GM18520 (cell line): Measurements from ENCODE around the gene NUF2.
A peak's percentile ranks its signal among the peaks of the same experiment; 100 is the strongest.
"Not testable (repeated sequence)": the region's sequence is repeated elsewhere in the genome, so short reads cannot be mapped to it uniquely, and the experiment has no call there.

Source experiments
- ATAC-seq: cut with Tn5 transposase; IDR thresholded peaks from one replicate; pipeline ENCODE4 v1.9.1; 2021; ENCODE audit not compliant: unreplicated experiment

NUF2 gene

DNA sequence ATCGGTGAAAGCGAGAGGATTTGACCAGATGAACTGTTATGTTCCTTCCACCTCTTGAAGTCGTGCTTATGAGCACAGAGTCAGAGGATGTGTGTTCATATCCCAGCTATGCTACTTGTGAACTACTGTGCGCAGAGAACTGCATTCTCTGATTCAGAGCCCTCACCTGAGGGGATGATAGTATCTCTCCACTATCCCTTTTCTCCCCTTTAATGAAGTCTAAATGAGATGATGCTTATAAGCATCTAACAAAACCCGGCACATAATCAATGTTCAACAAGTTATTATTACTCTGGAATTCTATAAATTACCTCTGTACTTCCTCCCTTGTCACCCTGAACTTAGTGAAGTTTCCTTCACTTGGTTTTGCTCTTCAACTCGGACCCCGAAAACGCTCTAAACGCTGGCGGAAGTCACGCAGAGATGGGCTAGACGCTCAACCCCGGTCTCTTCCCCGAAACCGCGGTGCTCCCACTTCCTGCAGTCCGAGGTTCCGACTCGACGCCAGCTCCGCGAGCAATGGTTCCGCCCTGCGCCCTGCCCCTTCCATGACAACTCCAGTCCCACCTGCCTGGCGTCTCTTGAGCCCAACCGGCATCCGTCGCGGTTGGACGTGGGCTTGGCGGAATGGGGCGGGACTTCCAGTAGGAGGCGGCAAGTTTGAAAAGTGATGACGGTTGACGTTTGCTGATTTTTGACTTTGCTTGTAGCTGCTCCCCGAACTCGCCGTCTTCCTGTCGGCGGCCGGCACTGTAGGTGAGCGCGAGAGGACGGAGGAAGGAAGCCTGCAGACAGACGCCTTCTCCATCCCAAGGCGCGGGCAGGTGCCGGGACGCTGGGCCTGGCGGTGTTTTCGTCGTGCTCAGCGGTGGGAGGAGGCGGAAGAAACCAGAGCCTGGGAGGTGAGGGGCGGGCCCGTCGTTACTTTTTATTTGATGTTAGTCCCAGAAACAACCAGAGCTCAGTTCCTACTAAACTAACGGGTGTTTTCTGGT is at the start of gene NUF2:
NUF2 (plus strand) TSS at position 644 of the 995 bp plus-strand sequence. CDS start 4,098 bp downstream, outside the sequence.
- ATAC-seq, result peak; percentile 93

DNA sequence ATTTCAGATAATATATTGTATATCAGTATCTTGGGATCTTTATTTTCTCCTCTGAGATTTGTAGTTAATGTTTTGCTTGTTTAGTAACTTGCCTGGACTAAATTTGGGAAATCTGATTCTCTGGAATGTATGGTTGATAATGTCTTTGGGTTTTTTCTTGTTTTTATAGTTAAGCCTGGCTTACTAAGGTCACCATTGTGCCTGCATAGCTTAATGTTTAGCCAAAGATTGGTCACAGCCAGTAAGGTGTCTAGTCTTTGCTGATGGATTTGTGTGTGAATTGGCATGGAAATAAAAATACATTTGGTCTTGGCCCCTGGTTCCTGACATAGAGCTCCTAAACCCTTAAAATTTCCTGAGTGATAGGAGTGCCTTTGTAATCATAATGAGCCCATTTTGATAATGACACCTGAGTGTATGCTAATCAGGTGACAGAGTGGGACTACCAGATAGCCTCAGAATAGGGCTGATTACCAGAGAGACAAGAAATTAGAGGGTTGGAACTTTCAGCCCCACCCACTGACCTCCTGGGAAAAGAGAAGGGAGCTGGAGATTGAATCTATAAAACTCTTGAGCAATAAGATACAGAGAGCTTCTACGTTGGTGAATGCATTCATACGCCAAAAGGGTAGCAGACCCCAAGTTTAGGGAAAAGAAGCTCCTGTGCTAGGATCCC is 47.9 kb upstream of the NUF2 start:
- no peak for ATAC-seq

DNA sequence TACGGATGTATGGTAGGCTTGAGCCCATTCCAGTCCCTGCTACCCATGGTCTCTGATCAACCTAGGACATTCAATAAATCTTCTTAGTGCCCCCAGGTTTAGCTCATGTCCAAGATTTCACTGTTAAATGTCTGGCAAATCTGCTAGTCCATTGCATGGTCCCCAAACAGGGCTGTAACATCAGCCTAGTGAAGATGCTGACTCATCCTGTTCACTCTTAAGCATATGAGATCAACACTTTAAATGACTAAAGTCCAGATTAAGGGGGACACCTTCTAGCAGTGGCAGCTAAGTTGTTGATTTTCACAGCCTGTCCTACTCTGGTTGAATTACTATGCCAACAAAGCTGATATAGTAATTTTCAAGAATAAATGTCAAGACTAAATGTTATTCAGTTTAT is 46.5 kb upstream of the NUF2 start:
- no peak for ATAC-seq

DNA sequence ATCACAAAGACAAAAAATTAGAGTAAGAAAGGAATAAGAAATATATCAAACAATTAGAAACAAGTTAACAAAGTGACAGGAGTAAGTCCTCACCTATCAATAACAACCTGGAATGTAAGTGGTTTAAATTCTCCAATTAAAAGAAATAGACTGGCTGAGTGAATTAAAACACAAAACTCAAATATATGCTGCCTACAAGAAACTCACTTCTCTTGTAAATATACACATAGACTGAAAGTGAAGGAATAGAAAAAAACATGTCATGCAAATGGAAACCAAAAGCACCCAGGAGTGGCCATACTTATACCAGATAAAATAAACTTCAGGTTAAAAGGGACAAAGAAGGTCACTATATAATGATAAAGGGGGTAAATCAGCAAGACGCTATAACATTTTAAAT is 43.2 kb upstream of the NUF2 start:
- ATAC-seq, result no peak

DNA sequence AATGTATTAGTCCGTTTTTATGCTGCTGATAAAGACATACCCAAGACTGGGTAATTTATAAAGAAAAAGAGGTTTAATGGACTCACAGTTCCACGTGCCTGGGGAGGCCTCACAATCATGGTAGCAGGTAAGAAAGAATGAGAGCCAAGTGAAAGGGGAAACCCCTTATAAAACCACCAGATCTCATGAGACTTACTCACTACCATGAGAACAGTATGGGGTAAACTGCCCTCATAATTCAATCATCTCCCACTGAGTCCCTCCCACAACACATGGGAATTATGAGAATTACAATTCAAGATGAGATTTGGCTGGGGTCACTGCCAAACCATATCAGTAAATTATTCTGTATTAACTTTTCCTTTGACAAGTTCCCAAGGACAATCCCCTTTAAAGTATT is 36.9 kb upstream of the NUF2 start:
- ATAC-seq, result not testable (repeated sequence)

DNA sequence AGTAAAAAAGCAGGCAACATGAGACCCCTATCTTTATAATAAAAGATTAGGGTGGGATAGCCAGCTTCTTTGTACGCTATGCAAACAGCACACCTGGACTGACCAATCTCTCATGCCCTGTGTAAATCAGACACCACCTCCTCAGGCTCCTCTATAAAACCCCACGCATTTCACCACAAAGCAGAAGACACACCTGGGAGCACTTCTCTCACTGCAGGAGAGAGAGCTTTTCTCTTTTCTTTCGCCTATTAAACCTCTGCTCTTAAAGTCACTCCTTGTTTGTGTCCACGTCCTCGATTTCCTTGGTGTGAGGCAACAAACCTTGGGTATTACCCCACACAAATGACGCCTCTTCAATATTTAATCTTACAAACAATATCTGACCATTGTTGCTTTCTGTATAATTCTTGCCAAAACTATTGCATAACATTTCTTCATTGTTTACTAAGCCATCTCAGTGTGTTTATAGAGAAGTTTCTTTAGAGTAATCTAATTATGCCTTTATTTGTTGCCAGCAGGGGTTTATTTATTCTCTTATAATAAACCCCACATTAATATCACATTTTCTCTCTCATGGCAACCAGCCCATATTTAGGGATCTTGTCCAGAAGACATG is 31.6 kb upstream of the NUF2 start:
- ATAC-seq, result no peak

DNA sequence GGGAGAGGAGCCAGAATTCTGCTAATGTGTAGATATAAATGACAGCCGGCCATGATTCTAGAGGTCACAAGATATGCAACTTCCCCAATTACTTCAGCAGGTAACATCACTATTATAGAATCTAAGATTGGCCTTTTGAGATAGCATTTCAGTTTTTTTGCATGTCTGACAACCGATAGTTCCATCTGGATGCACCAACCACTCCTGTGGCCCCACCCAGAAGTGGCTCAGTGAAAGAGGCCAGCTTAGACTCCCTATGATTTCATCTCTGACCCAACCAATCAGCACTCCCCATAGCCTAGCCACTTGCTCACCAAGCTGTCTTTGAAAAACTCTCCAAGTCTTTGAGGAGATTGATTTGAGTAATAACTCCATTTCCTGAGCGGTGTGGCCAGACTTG is 30.3 kb upstream of the NUF2 start:
- ATAC-seq, result no peak

DNA sequence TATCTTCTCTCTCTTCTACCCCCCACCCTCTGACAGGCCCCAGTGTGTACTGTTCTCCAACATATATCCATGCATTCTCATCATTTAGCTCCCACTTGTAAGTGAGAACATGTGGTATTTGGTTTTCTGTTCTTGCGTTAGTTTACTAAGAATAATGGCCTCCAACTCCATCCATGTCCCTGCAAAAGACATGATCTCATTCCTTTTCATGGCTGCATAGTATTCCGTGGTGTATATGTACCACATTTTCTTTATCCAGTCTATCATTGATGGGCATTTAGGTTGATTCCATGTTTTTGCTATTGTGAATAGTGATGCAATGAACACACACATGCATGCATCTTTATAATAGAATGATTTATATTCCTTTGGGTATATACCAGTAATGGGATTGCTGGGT is 29.6 kb upstream of the NUF2 start:
- ATAC-seq, result not testable (repeated sequence)

DNA sequence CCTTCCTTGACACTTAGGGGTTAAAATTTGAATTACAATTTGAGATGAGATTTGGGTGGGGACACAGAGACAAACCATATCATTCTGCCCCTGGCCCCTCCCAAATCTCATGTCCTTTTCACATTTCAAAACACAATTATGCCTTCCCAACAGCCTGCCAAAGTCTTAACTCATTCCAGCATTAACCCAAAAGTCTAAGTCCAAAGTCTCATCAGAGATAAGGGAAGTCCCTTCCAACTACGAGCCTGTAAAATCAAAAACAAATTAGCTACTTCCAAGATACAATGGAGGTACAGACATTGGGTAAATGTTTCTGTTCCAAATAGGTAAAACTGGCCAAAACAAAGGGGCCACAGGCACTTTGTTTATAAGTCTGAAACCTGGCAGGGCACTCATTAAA is 28.3 kb upstream of the NUF2 start:
- ATAC-seq, result not testable (repeated sequence)

DNA sequence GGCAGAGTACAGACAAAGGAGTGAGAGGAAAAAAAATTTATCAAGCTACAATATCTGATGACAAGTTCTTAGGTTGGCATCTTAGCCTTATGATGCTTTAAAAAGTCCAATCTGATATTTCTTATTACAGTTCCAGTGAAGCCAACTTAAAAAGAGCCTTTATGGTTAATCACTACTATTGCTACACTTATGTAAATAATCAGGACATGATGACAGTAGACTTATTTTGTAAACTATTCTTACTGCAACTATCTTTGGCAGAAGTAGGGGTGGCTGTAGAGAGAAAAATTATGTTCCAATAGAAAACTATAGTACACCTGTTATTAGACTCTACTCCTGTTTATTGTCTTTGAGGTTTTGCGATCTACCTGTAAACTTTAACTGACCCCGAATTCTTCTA is 25.8 kb upstream of the NUF2 start:
- ATAC-seq, result no peak

DNA sequence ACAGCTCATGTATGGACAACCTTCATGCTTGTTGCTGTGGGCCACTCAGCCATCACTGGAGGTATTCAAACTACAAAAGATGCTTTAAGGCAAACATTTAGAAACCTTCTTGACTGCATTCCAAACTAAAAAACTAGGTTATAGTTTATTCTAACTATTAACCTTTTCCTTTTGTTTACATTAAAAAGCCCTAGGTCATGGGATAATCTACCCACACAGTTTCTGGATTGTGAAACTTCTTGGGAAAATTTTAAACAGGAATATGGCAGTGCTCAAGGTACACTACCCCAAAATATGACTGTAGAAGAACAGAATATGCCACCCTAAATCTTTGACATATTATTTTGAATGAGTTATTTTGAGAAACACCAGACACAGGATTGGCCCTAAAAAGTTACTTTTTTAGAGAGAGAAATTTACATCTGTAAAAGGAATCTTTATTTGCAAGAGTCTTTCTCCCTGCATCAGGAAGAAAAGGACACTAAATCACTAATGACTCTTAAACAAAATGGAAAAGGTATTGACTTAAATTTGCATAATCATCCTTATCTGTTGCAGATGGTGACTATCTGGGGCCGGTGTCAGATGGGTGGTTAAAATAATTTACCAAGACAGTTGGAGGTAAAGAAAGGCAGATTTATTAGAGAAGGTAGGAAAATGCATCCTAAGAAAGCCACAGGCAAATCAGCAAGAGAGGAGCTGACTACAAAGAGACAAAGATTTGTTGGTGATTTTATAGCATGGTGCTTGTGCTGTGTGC is 25.1 kb upstream of the NUF2 start:
- ATAC-seq, result no peak

DNA sequence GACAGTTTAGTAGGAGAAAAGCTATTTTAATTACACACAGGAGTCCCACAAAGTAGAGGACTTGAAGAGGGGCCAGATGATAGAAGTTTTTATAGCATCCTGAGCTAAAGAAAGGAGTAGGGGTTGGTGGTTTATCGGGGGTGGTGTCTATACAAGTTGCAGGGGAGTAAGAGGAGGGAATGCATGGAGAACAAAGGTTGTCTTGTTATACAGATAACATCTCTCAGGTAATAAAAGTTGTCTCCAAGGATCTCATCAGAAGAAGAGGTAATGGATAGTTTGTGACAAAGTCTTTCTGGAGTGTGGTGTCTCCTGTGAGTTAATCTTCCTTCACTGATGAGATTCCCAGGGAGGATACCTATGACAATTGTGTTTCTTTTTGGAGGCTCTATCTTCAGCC is 23.4 kb upstream of the NUF2 start:
- no peak for ATAC-seq

DNA sequence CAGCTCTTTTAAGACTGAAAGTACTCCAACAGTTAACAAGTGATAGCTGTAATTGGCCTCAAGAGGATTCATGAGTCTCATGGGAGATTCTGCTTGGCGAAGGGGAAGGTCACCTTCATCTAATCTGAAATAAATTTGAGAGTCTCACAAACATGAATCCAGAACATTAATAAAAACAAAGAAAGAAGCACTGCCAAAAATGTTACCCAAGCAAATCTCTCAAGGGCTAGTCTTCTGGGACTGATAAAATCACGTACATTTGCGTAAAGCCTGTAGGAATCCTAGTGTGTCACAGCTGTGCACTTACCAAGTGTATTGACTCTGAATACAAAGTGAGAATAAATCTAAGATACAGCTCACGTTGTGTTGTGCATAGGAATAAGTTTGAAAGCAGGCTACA is 21.2 kb upstream of the NUF2 start:
- ATAC-seq, result no peak

DNA sequence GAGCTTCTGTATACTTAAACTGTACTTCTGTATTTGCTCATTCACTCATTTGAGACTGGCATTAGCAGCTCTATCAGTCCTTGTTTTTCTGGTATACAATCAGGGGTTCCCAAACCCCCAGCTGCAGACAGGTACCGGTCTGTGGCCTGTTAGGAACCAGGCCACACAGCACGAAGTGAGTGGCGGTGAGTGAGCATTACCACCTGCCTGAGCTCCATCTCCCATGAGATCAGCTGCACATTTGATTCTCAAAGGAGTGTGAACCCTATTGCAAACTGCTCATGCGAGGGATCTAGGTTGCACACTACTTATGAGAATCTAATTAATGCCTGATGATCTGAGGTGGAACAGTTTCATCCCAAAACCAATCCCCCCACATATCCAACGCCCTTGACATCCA is 18.2 kb upstream of the NUF2 start:
- no peak for ATAC-seq

DNA sequence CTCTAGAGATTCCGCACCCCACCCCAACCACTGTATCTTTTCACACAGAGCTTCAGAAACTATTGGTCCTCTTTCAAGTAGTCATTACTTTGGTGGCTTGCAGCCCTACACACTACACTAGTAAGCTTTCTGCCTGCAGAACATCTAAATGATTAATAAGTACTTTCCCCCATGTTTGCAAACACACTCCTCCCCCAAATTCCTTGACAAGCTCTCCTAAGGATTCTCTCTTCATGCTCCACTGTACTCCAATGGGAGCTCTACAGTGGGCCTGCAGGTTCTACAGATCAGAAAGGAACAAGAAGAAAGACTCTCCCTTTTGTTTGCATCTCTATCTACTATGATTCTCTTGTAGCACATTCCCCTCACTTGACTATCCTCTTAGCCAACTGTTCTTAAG is 16.3 kb upstream of the NUF2 start:
- ATAC-seq, result no peak

DNA sequence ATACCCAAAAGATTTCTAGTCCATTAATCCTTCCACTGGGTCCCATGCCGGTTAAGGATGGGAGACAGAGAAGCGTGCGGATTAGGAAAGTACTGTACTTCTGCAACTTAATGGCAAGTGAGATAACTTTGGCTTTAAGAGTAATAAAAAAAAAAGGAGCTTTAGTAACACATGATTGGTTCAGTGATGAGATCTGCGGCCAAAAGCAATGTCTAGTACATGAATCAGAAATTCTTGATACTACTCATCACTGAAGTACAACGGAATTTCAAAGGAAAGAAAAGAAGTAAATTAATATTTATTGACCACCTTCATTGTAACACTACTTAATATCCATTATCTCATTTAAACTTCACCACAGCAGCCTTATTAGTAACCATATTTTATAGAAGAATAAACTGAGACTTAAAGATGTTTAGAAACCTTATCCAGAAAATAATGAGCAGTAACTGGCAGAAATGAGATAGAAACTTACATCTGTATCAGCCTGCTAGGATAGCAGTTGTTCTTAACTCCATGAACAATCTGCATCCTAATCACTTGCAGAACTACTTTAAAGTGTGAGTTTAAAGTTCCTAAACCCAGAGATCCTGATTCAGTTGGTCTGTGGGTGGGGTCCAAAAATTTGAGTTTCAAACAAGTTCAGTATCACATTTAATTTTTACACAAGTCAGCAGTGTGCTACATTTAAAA is 14.1 kb upstream of the NUF2 start:
- ATAC-seq, result no peak

DNA sequence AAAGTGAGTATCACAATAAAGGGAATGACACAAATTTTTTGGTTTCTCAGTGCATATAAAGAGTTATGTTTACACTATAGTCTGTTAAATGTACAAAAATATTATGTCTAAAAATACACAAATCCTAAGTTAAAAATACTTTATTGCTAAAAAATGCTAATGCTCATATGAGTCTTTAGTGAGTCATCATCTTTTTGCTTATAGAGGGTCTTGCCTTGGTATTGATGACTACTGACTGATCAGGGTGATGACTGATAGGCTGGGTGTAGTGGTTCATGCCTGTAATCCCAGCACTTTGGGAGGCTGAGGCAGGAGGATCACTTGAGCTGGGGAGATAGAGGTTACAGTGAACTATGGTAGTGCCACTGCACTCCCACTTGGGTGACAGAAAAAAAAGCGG is 12.9 kb upstream of the NUF2 start:
- no peak for ATAC-seq

DNA sequence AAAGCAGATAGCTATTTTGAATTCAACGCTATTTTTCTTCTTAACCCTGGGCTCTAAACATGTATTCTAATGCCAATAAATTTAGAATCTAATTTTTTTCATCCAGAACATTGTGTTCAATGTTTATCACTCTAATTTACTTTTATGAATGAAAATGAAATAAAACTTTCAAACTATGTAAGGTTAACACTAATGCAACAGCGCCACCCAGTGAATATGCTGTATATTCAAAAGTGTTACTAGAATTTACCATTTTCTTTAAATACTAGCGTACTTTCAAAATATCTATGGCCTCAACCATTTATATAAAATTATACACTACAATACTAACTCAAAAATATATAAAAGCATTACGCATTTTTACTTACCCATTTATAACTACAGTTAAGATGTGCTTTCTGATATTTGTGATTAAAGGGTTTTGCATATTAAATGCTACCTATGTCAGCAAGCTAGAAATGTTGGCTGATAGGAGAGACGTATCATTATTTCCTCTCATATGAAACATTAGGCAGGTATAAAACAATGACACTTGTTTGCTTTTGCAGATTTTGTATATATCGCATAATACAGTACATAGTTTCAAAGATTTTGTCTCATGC is 5.9 kb upstream of the NUF2 start:
- ATAC-seq, result no peak

DNA sequence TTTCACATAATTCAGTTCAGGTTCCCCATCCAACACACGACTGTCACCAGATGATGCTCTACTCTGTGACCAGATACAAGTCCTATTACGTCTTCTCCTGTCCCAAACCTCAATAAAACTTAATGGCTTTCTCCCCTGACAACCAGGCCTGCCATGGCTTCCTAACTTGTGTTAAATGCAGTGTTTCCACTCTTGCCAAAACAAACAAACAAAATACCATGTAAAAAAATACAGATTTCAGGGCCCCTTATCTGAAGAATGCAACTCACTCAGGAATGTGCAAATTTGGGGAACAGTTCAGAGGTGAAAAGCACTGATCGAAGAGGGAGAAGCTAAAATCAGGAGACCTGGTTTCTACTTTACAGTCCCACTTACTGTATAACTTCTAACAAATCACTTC is 863 bp upstream of the NUF2 start:
- ATAC-seq, result no peak

DNA sequence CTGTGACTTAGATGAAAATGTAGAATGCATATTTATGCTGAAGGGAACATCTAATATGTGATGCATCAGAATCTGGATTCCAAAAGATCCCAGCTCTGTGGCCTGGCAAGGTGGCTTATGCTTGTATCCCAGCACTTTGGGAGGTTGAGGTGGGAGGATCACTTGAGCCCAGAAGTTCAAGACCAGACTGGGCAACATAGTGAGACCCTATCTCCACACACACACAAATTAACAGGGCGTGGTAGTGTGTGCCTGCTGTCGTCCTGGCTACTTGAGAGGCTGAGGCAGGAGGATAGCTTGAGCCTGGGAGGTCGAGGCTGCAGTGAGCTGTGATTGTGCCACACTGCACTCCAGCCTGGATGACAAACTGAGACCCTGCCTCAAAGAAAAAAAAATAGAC is 1.6 kb downstream of the NUF2 start:
- not testable (repeated sequence) for ATAC-seq
